Upper lobe of right lung (tissue), 1 donor: Measurements from ENCODE around the gene ZBED3. TPM values are rescaled to one million over a fixed set of nuclear protein-coding genes. Genes with fewer than 3 reads are reported as not detected.
A peak's percentile ranks its signal among the peaks of the same experiment; 100 is the strongest.

Experiments used
- ATAC-seq: fragments of 200-7000 bp; cut with Tn5 transposase; one replicate; pipeline ENCODE4 v1.9.1; 2020; ENCODE audit warnings: mild to moderate bottlenecking, moderate library complexity
- DNase-seq: peaks from one replicate; pipeline ENCODE4 v3.0.0-alpha.2; 2020
- H3K27ac ChIP-seq: fragments of 200-600 bp; one replicate; pipeline ENCODE4 v1.8.0; 2022
- H3K27me3 ChIP-seq: fragments of 200-600 bp; one replicate; pipeline ENCODE4 v1.8.0; 2022; ENCODE audit warnings: mild to moderate bottlenecking
- H3K36me3 ChIP-seq: fragments of 200-600 bp; one replicate; pipeline ENCODE4 v1.8.0; 2022
- H3K4me1 ChIP-seq: fragments of 200-600 bp; one replicate; pipeline ENCODE4 v1.8.0; 2022
- H3K4me3 ChIP-seq: fragments of 200-600 bp; one replicate; pipeline ENCODE4 v1.8.0; 2022; ENCODE audit warnings: mild to moderate bottlenecking
- H3K9me3 ChIP-seq: fragments of 200-600 bp; one replicate; pipeline ENCODE4 v1.8.0; 2022
- CTCF ChIP-seq: fragments of 200-600 bp; IDR thresholded peaks from one replicate; pipeline ENCODE4 v1.8.0; 2022; ENCODE audit warnings: antibody characterized with exemption
- intact Hi-C: fragments of 100-400 bp; cut with DNase I; formaldehyde crosslinking; loops from one replicate; pipeline ENCODE4 v1.11.0; 2022
- total RNA-seq: library from RNA; stranded (reverse); fragmentation: NEBNext Ultra II Directional; extraction: Animal tissue kit (Norgen Biotek cat#: 25700); gene quantifications from one replicate; pipeline ENCODE4 v1.2.1, GENCODE V29; 2021
- donor health status: DM: no; HTN: yes; CAD: no; lungs with severe emphysema.

The ZBED3 gene
- total RNA-seq, 1 donor from 2014 or later = 14.8 TPM

- H3K9me3 ChIP-seq = no peaks in the 10 kb centered on the region
- no peaks in the 10 kb centered on the region for H3K27me3 ChIP-seq
- ATAC-seq (no peak), DNase-seq (no peak)
- H3K36me3 ChIP-seq = no peaks in the 10 kb centered on the region
- peaks cover 5% of the 10 kb centered on the region for H3K4me1 ChIP-seq
- H3K27ac ChIP-seq = no peak overlapping the region
- H3K4me3 ChIP-seq = no peak overlapping the region
- intact Hi-C loops = no loop called here
- no peak for TF ChIP-seq CTCF
Measured at GRCh38 chr5:77074745-77075144, 12.3 kb downstream of the ZBED3 start.

- Histone ChIP-seq H3K4me3 (no peak overlapping the region), H3K27ac (no peak overlapping the region), H3K27me3 (no peaks in the 10 kb centered on the region), H3K36me3 (no peaks in the 10 kb centered on the region), H3K9me3 (no peaks in the 10 kb centered on the region), H3K4me1 (peaks cover 5% of the 10 kb centered on the region)
- intact Hi-C loops = no loop called here
- TF ChIP-seq CTCF = no peak
- DNase-seq (no peak), ATAC-seq (no peak)
Measured at GRCh38 chr5:77073667-77074066, 13.4 kb downstream of the ZBED3 start.

GRCh38 chr5:77066823-77067442 is 20.2 kb downstream of the ZBED3 start:
- TF ChIP-seq CTCF = no peak
- intact Hi-C loops = no loop called here
- Histone ChIP-seq H3K36me3 (peaks cover 35% of the 10 kb centered on the region), H3K4me3 (no peak overlapping the region), H3K27me3 (no peaks in the 10 kb centered on the region), H3K27ac (no peak overlapping the region), H3K9me3 (no peaks in the 10 kb centered on the region), H3K4me1 (no peaks in the 10 kb centered on the region)
- ATAC-seq (no peak), DNase-seq (no peak)

- Histone ChIP-seq H3K4me3 (no peak overlapping the region), H3K36me3 (peaks cover 43% of the 10 kb centered on the region), H3K27ac (no peak overlapping the region), H3K27me3 (no peaks in the 10 kb centered on the region), H3K9me3 (no peaks in the 10 kb centered on the region), H3K4me1 (no peaks in the 10 kb centered on the region)
- no peak for TF ChIP-seq CTCF
- ATAC-seq (peak; percentile 43), DNase-seq (no peak)
- intact Hi-C loops = no loop called here
Measured at GRCh38 chr5:77066184-77066583, 20.9 kb downstream of the ZBED3 start.

GRCh38 chr5:77065256-77065655 is 21.8 kb downstream of the ZBED3 start:
- Histone ChIP-seq H3K27ac (no peak overlapping the region), H3K4me1 (no peaks in the 10 kb centered on the region), H3K27me3 (no peaks in the 10 kb centered on the region), H3K9me3 (no peaks in the 10 kb centered on the region), H3K36me3 (peaks cover 52% of the 10 kb centered on the region), H3K4me3 (no peak overlapping the region)
- DNase-seq = no peak
- intact Hi-C loops = no loop called here
- no peak for TF ChIP-seq CTCF
- no peak for ATAC-seq

- H3K27me3 ChIP-seq = no peaks in the 10 kb centered on the region
- peaks cover 64% of the 10 kb centered on the region for H3K36me3 ChIP-seq
- no peak for DNase-seq
Measured at GRCh38 chr5:77064040-77064439, 23.0 kb downstream of the ZBED3 start.

More at GRCh38 chr5:77064040-77064439, 23.0 kb downstream of the ZBED3 start:
- Histone ChIP-seq H3K4me1 (no peaks in the 10 kb centered on the region), H3K27ac (no peak overlapping the region), H3K4me3 (no peak overlapping the region), H3K9me3 (no peaks in the 10 kb centered on the region)
- TF ChIP-seq CTCF = no peak
- no peak for ATAC-seq
- intact Hi-C loops = no loop called here
